Measurements from ENCODE around the gene MRPL11. TPM values are rescaled to one million over a fixed set of nuclear protein-coding genes. Genes with fewer than 3 reads are reported as not detected.

The MRPL11 gene
- total RNA-seq, 2 donors from 2014 or later = 16.7 to 28.0 TPM

GRCh38 chr11:66470015-66470414, 31.4 kb upstream of the MRPL11 start:
- Histone ChIP-seq H3K36me3 (peaks cover 35% of the 10 kb centered on the region), H3K4me1 (ENCODE audit: control insufficient read depth in 1 of 2, low read depth in 2 of 2) (peaks cover 0 to 26% of the 10 kb centered on the region in 2 donors), H3K9me3 (no peaks in the 10 kb centered on the region), H3K27ac (no peak overlapping the region), H3K27me3 (replicated peaks; ENCODE audit: insufficient read depth) (no peaks in the 10 kb centered on the region), H3K4me3 (no peak overlapping the region)
- DNase-seq (ENCODE audit: low spot score) (no peak), ATAC-seq (ENCODE audit: insufficient number of reproducible peaks, low FRiP score, low read depth) (no peak)
- TF ChIP-seq CTCF (IDR thresholded peaks at IDR 0.05) = no peak

GRCh38 chr11:66469441-66469840, 30.8 kb upstream of the MRPL11 start:
- Histone ChIP-seq H3K27me3 (replicated peaks; ENCODE audit: insufficient read depth) (no peaks in the 10 kb centered on the region), H3K9me3 (no peaks in the 10 kb centered on the region), H3K27ac (no peak overlapping the region), H3K4me3 (no peak overlapping the region), H3K36me3 (peaks cover 35% of the 10 kb centered on the region), H3K4me1 (ENCODE audit: control insufficient read depth in 1 of 2, low read depth in 2 of 2) (peaks cover 0 to 26% of the 10 kb centered on the region in 2 donors)
- ATAC-seq (ENCODE audit: insufficient number of reproducible peaks, low FRiP score, low read depth) = no peak
- DNase-seq (ENCODE audit: low spot score) = no peak
- TF ChIP-seq CTCF (IDR thresholded peaks at IDR 0.05) = no peak

GRCh38 chr11:66468691-66469090, 30.0 kb upstream of the MRPL11 start:
- Histone ChIP-seq H3K36me3 (peaks cover 29% of the 10 kb centered on the region), H3K27me3 (replicated peaks; ENCODE audit: insufficient read depth) (no peaks in the 10 kb centered on the region), H3K9me3 (no peaks in the 10 kb centered on the region), H3K4me3 (no peak overlapping the region), H3K4me1 (ENCODE audit: control insufficient read depth in 1 of 2, low read depth in 2 of 2) (peaks cover 0 to 26% of the 10 kb centered on the region in 2 donors), H3K27ac (no peak overlapping the region)
- DNase-seq (ENCODE audit: low spot score) (no peak), ATAC-seq (ENCODE audit: insufficient number of reproducible peaks, low FRiP score, low read depth) (no peak)
- TF ChIP-seq CTCF (IDR thresholded peaks at IDR 0.05) = no peak

- no peak for DNase-seq (ENCODE audit: low spot score)
- H3K9me3 ChIP-seq = no peaks in the 10 kb centered on the region
- H3K27ac ChIP-seq = no peak overlapping the region
- H3K36me3 ChIP-seq = peaks cover 19% of the 10 kb centered on the region
- H3K4me3 ChIP-seq = peak overlapping the region; percentile 95
- no peak for ATAC-seq (ENCODE audit: insufficient number of reproducible peaks, low FRiP score, low read depth)
- TF ChIP-seq CTCF (IDR thresholded peaks at IDR 0.05) = no peak
- no peaks in the 10 kb centered on the region for H3K27me3 ChIP-seq (replicated peaks; ENCODE audit: insufficient read depth)
- H3K4me1 ChIP-seq (ENCODE audit: control insufficient read depth in 1 of 2, low read depth in 2 of 2) = peaks cover 0 to 26% of the 10 kb centered on the region in 2 donors
Measured at GRCh38 chr11:66467756-66468155, 29.1 kb upstream of the MRPL11 start.

- no peaks in the 10 kb centered on the region for H3K9me3 ChIP-seq
- H3K4me1 ChIP-seq (ENCODE audit: control insufficient read depth in 1 of 2, low read depth in 2 of 2) = peaks cover 0 to 26% of the 10 kb centered on the region in 2 donors
- DNase-seq (ENCODE audit: low spot score) = no peak
- peaks cover 13% of the 10 kb centered on the region for H3K36me3 ChIP-seq
- H3K27me3 ChIP-seq (replicated peaks; ENCODE audit: insufficient read depth) = no peaks in the 10 kb centered on the region
- peak overlapping the region; percentile 95 for H3K4me3 ChIP-seq
- no peak overlapping the region for H3K27ac ChIP-seq
- TF ChIP-seq CTCF (IDR thresholded peaks at IDR 0.05) = peak; percentile 62
- ATAC-seq (ENCODE audit: insufficient number of reproducible peaks, low FRiP score, low read depth) = peak; percentile 62
Measured at GRCh38 chr11:66467034-66467659, 28.5 kb upstream of the MRPL11 start.
